HepG2 (cell line): ENCODE data around the gene MX2. TPM values are rescaled to one million over a fixed set of nuclear protein-coding genes. Genes with fewer than 3 reads are reported as not detected.

Source experiments
- ATAC-seq: fragments of 200-7000 bp; cut with Tn5 transposase; 3 replicates; pipeline ENCODE4 v1.9.1; 2020; ENCODE audit warnings: mild to moderate bottlenecking, moderate library complexity
- BruUV-seq: library from RNA; stranded (reverse); fragments of 400-500 nt; replicated peaks from 2 replicates; lab custom pipeline; 2021; lab: Mats Ljungman, UMichigan
- CTCF ChIA-PET: fragments of 300-600 bp; formaldehyde crosslinking; extraction: SDS; loops from one replicate; lab custom pipeline; 2021; ENCODE audit warnings: low total read pairs, inconsistent platforms, low intra/inter-chr PET ratio; lab: Yijun Ruan, JAX
- POLR2A ChIA-PET: fragments of 350-600 bp; sonication (Branson Sonifier 250); formaldehyde crosslinking; loops from one replicate; lab custom pipeline; 2020; ENCODE audit warnings: antibody characterized with exemption, inconsistent platforms; lab: Yijun Ruan, JAX
- DNase-seq: peaks from one replicate; pipeline ENCODE4 v3.0.0-alpha.2; 2015; ENCODE audit warnings: low spot score
- FAIRE-seq: peaks from 3 replicates; lab custom pipeline; 2011; peaks lifted over from hg19 to GRCh38; lab: Jason Lieb, UNC
- H2AFZ ChIP-seq: one replicate; pipeline ENCODE4 v1.6.1; 2011; ENCODE audit warnings: low read length, inconsistent platforms
- H3K27ac ChIP-seq: fragments of 300-600 bp; 3 replicates; pipeline ENCODE4 v1.8.0; 2011; ENCODE audit warnings: mixed run types, mild to moderate bottlenecking, mixed read lengths, low read length, inconsistent platforms; ENCODE audit not compliant: insufficient read depth; ENCODE audit errors: extremely low read length
- H3K27me3 ChIP-seq, 2 experiments: fragments of 200-600 bp in 1 of 2; 2 replicates in 1 of 2; 3 replicates in 1 of 2; pipeline versions ENCODE4 v1.6.0 to v1.8.0; 2011; ENCODE audit warnings: low read length in 2 of 2, mild to moderate bottlenecking in 2 of 2, moderate library complexity in 2 of 2, inconsistent platforms in 1 of 2; ENCODE audit not compliant: insufficient read depth in 2 of 2, control insufficient read depth in 1 of 2
- H3K36me3 ChIP-seq, 2 experiments: fragments of 200-600 bp in 1 of 2; replicated peaks in 1 of 2; 2 replicates in 1 of 2; 3 replicates in 1 of 2; pipeline versions ENCODE4 v1.5.1 to v1.8.0; 2011; ENCODE audit warnings: low read length in 2 of 2, inconsistent platforms in 1 of 2; ENCODE audit not compliant: insufficient read depth in 2 of 2, control insufficient read depth in 1 of 2
- H3K4me1 ChIP-seq: 2 replicates; pipeline ENCODE4 v1.5.1; 2012; ENCODE audit warnings: low read length, inconsistent platforms; ENCODE audit not compliant: insufficient read depth
- H3K4me2 ChIP-seq: 2 replicates; pipeline ENCODE4 v1.6.0; 2011; ENCODE audit warnings: low read depth, low read length, inconsistent platforms
- H3K4me3 ChIP-seq, 3 experiments: fragments of 200-600 bp in 1 of 3; sonication (generic), shearing (Covaris generic) in 1 of 3; replicated peaks in 1 of 3; 2 replicates each; pipeline ENCODE4 v1.5.1; 2011 to 2016; ENCODE audit warnings: low read length in 3 of 3, inconsistent platforms in 2 of 3, low read depth in 2 of 3, mild to moderate bottlenecking in 2 of 3, control low read depth in 1 of 3, mixed read lengths in 1 of 3; ENCODE audit not compliant: insufficient read depth in 1 of 3
- H3K79me2 ChIP-seq: one replicate; pipeline ENCODE4 v1.6.1; 2011; ENCODE audit warnings: low read length, inconsistent platforms; ENCODE audit not compliant: insufficient read depth
- H3K9ac ChIP-seq: 2 replicates; pipeline ENCODE4 v1.6.0; 2011; ENCODE audit warnings: mild to moderate bottlenecking, low read depth, low read length, inconsistent platforms; ENCODE audit not compliant: insufficient read depth
- H3K9me3 ChIP-seq: 2 replicates; pipeline ENCODE4 v1.5.1; 2012; ENCODE audit warnings: mild to moderate bottlenecking, low read length
- H4K20me1 ChIP-seq: 2 replicates; pipeline ENCODE4 v1.6.0; 2011; ENCODE audit warnings: inconsistent platforms, mild to moderate bottlenecking, low read length, moderate library complexity; ENCODE audit not compliant: insufficient read depth
- AGO2 ChIP-seq: fragments of 200-400 bp; formaldehyde crosslinking; optimal IDR thresholded peaks from 2 replicates; pipeline ENCODE3; 2017; ENCODE audit warnings: mild to moderate bottlenecking, low read depth, low read length, moderate library complexity
- AHR ChIP-seq: IDR thresholded peaks from 2 replicates; pipeline ENCODE4 v1.6.1; 2018; ENCODE audit warnings: missing genetic modification reagents, missing compliant biosample characterization
- ATRX ChIP-seq: sonication (generic); formaldehyde crosslinking; IDR thresholded peaks from 2 replicates; pipeline ENCODE4 v1.4.0; 2020; ENCODE audit warnings: missing genetic modification reagents, borderline replicate concordance
- RBM22 ChIP-seq: fragments of 200-400 bp; formaldehyde crosslinking; optimal IDR thresholded peaks from 2 replicates; pipeline ENCODE3; 2017; ENCODE audit warnings: mild to moderate bottlenecking, low read length, moderate library complexity
- THAP7 ChIP-seq: sonication (generic); formaldehyde crosslinking; IDR thresholded peaks from 2 replicates; pipeline ENCODE4 v1.8.1; 2023; ENCODE audit warnings: mild to moderate bottlenecking, missing genetic modification reagents
- ZBTB8A ChIP-seq: sonication (generic); formaldehyde crosslinking; IDR thresholded peaks from 2 replicates; pipeline ENCODE4 v1.4.0; 2020; ENCODE audit warnings: mild to moderate bottlenecking, low read depth, missing genetic modification reagents, borderline replicate concordance
- ZNF549 ChIP-seq: sonication (generic); formaldehyde crosslinking; IDR thresholded peaks from 2 replicates; pipeline ENCODE4 v1.5.0; 2020; ENCODE audit warnings: missing genetic modification reagents
- WGBS: methylation state at CpG from one replicate; pipeline ENCODE4 v1.1.6; 2017; ENCODE audit warnings: low lambda C conversion rate; 5-methylcytosine and 5-hydroxymethylcytosine counted together
- in situ Hi-C: cut with HindIII; loops from 2 replicates; pipeline ENCODE4 v1.10.0; 2017; ENCODE audit warnings: low pct_unique_long_range_greater_than_20kb; ENCODE audit not compliant: extremely low pct_ligation_motif_present
- intact Hi-C: fragments of 100-400 bp; cut with micrococcal nuclease; formaldehyde crosslinking; loops from one replicate; pipeline ENCODE4 v1.10.0; 2022; ENCODE audit not compliant: unreplicated experiment
- polyA plus RNA-seq, 8 experiments: library from polyadenylated mRNA; depleted of rRNA in 3 of 8; stranded (reverse) in 7 of 8; unstranded in 1 of 8; fragments of >200 nt; fragmentation: Illumina TruSeq in 4 of 8; extraction: Trizol in 4 of 8; gene quantifications; 2 replicates each; pipeline versions ENCODE4 v1.2.1 to v1.2.3, GENCODE V29; 2011 to 2016; ENCODE audit warnings: low read depth in 4 of 8, missing spikeins in 1 of 8, mixed read lengths in 1 of 8; ENCODE audit not compliant: insufficient read depth in 1 of 8
- total RNA-seq, 5 experiments: library from RNA; depleted of rRNA; stranded (reverse); fragments of >200 nt; fragmentation: Illumina TruSeq; extraction: Trizol; gene quantifications; 2 replicates each; pipeline ENCODE4 v1.2.3, GENCODE V29; 2016; ENCODE audit warnings: low read depth in 1 of 5
- TF ChIP-seq, protein P1 (sequence below): sonication (generic); formaldehyde crosslinking; IDR thresholded peaks from 2 replicates; pipeline ENCODE4 v1.4.0; 2020; ENCODE audit warnings: missing genetic modification reagents
- TF ChIP-seq, protein P2 (sequence below): sonication (generic); formaldehyde crosslinking; IDR thresholded peaks from 2 replicates; pipeline ENCODE4 v1.9.0; 2021; ENCODE audit warnings: missing genetic modification reagents, borderline replicate concordance
- TF ChIP-seq, protein P3 (sequence below): sonication (generic); formaldehyde crosslinking; conservative IDR thresholded peaks from 2 replicates; pipeline ENCODE4 v1.5.0; 2020; ENCODE audit warnings: missing genetic modification reagents

The MX2 gene
- total and polyA plus RNA-seq, 2 of the 13 experiments (the other 11 are each of a cell fraction or from before 2014, with no cell fraction given): 24.0 to 35.7 TPM

DNA sequence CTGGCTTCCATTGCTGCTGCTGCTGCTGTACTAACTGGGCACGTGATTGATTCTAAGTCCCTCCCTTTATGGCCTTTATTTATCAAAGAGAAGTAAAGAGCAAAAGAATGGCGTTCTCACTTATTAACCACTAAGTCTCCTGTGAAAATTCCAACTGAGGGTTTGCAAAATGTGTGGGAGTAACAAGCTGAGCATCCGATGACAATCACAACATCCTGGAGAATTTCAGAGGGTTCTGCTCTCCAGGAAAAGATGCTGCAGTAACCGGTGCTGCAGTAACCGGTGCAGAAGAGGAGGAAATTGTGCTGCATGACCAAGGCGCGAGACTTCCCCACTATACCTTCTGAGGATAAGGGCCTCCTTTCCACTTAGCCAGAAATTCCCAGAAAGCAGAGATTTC, 12.7 kb upstream of the MX2 start (continued):
- TF ChIP-seq, protein P1, sequence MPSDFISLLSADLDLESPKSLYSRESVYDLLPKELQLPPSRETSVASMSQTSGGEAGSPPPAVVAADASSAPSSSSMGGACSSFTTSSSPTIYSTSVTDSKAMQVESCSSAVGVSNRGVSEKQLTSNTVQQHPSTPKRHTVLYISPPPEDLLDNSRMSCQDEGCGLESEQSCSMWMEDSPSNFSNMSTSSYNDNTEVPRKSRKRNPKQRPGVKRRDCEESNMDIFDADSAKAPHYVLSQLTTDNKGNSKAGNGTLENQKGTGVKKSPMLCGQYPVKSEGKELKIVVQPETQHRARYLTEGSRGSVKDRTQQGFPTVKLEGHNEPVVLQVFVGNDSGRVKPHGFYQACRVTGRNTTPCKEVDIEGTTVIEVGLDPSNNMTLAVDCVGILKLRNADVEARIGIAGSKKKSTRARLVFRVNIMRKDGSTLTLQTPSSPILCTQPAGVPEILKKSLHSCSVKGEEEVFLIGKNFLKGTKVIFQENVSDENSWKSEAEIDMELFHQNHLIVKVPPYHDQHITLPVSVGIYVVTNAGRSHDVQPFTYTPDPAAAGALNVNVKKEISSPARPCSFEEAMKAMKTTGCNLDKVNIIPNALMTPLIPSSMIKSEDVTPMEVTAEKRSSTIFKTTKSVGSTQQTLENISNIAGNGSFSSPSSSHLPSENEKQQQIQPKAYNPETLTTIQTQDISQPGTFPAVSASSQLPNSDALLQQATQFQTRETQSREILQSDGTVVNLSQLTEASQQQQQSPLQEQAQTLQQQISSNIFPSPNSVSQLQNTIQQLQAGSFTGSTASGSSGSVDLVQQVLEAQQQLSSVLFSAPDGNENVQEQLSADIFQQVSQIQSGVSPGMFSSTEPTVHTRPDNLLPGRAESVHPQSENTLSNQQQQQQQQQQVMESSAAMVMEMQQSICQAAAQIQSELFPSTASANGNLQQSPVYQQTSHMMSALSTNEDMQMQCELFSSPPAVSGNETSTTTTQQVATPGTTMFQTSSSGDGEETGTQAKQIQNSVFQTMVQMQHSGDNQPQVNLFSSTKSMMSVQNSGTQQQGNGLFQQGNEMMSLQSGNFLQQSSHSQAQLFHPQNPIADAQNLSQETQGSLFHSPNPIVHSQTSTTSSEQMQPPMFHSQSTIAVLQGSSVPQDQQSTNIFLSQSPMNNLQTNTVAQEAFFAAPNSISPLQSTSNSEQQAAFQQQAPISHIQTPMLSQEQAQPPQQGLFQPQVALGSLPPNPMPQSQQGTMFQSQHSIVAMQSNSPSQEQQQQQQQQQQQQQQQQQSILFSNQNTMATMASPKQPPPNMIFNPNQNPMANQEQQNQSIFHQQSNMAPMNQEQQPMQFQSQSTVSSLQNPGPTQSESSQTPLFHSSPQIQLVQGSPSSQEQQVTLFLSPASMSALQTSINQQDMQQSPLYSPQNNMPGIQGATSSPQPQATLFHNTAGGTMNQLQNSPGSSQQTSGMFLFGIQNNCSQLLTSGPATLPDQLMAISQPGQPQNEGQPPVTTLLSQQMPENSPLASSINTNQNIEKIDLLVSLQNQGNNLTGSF: no peak
- no peak for TF ChIP-seq ZBTB8A (CRISPR knock-in tag)
- TF ChIP-seq ATRX: no peak
- no peak for TF ChIP-seq RBM22

DNA sequence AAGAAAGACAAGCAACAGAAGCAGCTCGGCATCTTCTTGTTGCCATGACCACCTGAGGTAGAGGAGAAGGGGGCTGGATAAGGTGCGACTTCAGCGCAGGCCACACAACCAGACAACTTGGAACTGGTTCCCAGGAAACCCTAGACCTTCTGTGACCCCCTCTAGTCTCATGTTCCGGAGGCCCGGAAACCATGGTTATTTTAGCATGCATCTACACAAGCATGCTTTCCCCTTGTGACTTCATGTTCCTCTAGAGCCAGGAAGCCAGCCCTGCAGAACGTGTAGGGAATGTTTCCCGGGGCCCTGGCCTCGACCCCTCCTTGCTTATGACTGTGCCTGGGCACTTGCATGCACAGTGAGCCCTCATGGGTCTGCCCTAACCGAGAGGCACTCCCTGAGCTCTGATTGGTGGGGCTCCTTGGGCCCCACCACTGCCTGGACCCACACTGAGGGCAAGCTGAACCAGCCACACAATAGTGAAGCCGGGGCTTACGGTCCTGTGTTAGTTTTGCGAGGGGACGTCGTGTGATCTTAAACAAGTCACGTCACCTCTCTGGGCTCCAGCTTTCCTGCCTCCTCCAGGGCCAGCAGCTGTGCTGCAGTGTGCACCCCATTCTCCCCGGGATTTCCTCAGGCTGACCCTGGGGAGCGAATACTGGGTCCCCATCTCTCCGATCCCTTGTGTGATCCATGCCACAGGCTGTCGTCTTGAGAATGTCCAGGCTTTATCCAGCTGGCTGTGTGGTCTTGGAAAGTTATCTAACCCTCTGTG, 12.0 kb upstream of the MX2 start:
- CTCF ChIA-PET: no interaction called here
- FAIRE-seq: no peak
- BruUV-seq: no TSS peak
- TF ChIP-seq THAP7 (CRISPR knock-in tag) (no peak), ZNF549 (CRISPR knock-in tag) (no peak), AHR (CRISPR knock-in tag) (no peak), AGO2 (peak; percentile 22)
- TF ChIP-seq, protein P2, sequence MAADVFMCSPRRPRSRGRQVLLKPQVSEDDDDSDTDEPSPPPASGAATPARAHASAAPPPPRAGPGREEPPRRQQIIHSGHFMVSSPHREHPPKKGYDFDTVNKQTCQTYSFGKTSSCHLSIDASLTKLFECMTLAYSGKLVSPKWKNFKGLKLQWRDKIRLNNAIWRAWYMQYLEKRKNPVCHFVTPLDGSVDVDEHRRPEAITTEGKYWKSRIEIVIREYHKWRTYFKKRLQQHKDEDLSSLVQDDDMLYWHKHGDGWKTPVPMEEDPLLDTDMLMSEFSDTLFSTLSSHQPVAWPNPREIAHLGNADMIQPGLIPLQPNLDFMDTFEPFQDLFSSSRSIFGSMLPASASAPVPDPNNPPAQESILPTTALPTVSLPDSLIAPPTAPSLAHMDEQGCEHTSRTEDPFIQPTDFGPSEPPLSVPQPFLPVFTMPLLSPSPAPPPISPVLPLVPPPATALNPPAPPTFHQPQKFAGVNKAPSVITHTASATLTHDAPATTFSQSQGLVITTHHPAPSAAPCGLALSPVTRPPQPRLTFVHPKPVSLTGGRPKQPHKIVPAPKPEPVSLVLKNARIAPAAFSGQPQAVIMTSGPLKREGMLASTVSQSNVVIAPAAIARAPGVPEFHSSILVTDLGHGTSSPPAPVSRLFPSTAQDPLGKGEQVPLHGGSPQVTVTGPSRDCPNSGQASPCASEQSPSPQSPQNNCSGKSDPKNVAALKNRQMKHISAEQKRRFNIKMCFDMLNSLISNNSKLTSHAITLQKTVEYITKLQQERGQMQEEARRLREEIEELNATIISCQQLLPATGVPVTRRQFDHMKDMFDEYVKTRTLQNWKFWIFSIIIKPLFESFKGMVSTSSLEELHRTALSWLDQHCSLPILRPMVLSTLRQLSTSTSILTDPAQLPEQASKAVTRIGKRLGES (CRISPR knock-in tag): no peak
- TF ChIP-seq, protein P3, sequence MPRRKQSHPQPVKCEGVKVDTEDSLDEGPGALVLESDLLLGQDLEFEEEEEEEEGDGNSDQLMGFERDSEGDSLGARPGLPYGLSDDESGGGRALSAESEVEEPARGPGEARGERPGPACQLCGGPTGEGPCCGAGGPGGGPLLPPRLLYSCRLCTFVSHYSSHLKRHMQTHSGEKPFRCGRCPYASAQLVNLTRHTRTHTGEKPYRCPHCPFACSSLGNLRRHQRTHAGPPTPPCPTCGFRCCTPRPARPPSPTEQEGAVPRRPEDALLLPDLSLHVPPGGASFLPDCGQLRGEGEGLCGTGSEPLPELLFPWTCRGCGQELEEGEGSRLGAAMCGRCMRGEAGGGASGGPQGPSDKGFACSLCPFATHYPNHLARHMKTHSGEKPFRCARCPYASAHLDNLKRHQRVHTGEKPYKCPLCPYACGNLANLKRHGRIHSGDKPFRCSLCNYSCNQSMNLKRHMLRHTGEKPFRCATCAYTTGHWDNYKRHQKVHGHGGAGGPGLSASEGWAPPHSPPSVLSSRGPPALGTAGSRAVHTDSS (CRISPR knock-in tag): no peak

More for the DNA sequence above, 12.0 kb upstream of the MX2 start:
- in situ Hi-C loops: no loop called here
- intact Hi-C loops: no loop called here
- Histone ChIP-seq H3K4me3 (no peak overlapping the region), H3K9ac (no peak overlapping the region), H3K27me3 (no peaks in the 10 kb centered on the region), H3K4me2 (no peak overlapping the region), H3K36me3 (peaks cover 20 to 48% of the 10 kb centered on the region in 2 experiments), H3K4me1 (no peaks in the 10 kb centered on the region), H3K79me2 (no peaks in the 10 kb centered on the region), H3K27ac (no peak overlapping the region), H2AFZ (no peak overlapping the region), H4K20me1 (no peaks in the 10 kb centered on the region), H3K9me3 (no peaks in the 10 kb centered on the region)
- DNase-seq (no peak), ATAC-seq (peak; percentile 31; the same call in 1 of the 3 replicates)
- POLR2A ChIA-PET: no interaction called here
- WGBS: 94% methylated on average over 13 of the region's 19 CpGs
